ENCODE data around the gene DOK1. TPM values are rescaled to one million over a fixed set of nuclear protein-coding genes. Genes with fewer than 3 reads are reported as not detected.

Gene DOK1
- total RNA-seq, 1 donor from 2014 or later, result 20.1 TPM

- Histone ChIP-seq H3K9me3 (no peaks in the 10 kb centered on the region), H3K36me3 (peaks cover 0 to 21% of the 10 kb centered on the region in 2 donors), H3K4me1 (peaks cover 33% of the 10 kb centered on the region), H3K27me3 (no peaks in the 10 kb centered on the region), H3K4me3 (no peak overlapping the region), H3K27ac (no peak overlapping the region)
- no peak for DNase-seq (ENCODE audit: extremely low spot score in 2 of 2)
- intact Hi-C loops (cut with DNase I), result loop anchor here (2.0 kb wide), 1 partner anchor 63 kb away; the partner anchor contains the start of gene MOGS
- TF ChIP-seq POLR2A (IDR thresholded peaks at IDR 0.05) (no peak), POLR2AphosphoS5 (IDR thresholded peaks at IDR 0.05; ENCODE audit: insufficient read depth in 1 of 2, low read depth in 1 of 2) (no peak), CTCF (IDR thresholded peaks at IDR 0.05) (no peak)
Measured at GRCh38 chr2:74527741-74528140, 26.8 kb upstream of the DOK1 start.

GRCh38 chr2:74528600-74529356, 25.7 kb upstream of the DOK1 start:
- peaks cover 33% of the 10 kb centered on the region for H3K4me1 ChIP-seq
- intact Hi-C loops (cut with DNase I), result loop anchor here (2.0 kb wide), 1 partner anchor 64 kb away; the partner anchor contains the start of gene MOGS

GRCh38 chr2:74529357-74530238, 24.9 kb upstream of the DOK1 start, which contains the start of the genes AUP1 and HTRA2:
AUP1 (minus strand) TSS chr2:74529706; CDS start chr2:74529629, 77 bp downstream.
HTRA2 (plus strand) TSS chr2:74529933; CDS start chr2:74530007, 74 bp downstream.
- H3K4me1 ChIP-seq, result peaks cover 33% of the 10 kb centered on the region
- peak within 1 kb of the TSS; percentile 85 for H3K27ac ChIP-seq
- DNase-seq (ENCODE audit: extremely low spot score in 2 of 2), result peak in 1 of 2 donors; percentile 99
- intact Hi-C loops (cut with DNase I), result loop anchor here (2.0 kb wide), 1 partner anchor 65 kb away; the partner anchor contains the start of gene MOGS
- peaks cover 0 to 25% of the 10 kb centered on the region in 2 donors for H3K36me3 ChIP-seq
- TF ChIP-seq CTCF (IDR thresholded peaks at IDR 0.05) (no peak), POLR2A (IDR thresholded peaks at IDR 0.05) (peak in 1 of 2 donors; percentile 64), POLR2AphosphoS5 (IDR thresholded peaks at IDR 0.05; ENCODE audit: insufficient read depth in 1 of 2, low read depth in 1 of 2) (peak; percentile 97)
- no peaks in the 10 kb centered on the region for H3K27me3 ChIP-seq
- peak within 1 kb of the TSS; percentile 87 to 88 for H3K4me3 ChIP-seq
- no peaks in the 10 kb centered on the region for H3K9me3 ChIP-seq

More at GRCh38 chr2:74528600-74529356, 25.7 kb upstream of the DOK1 start:
- DNase-seq (ENCODE audit: extremely low spot score in 2 of 2), result no peak
- H3K36me3 ChIP-seq, result peaks cover 0 to 25% of the 10 kb centered on the region in 2 donors
- H3K27me3 ChIP-seq, result no peaks in the 10 kb centered on the region
- no peak for TF ChIP-seq POLR2AphosphoS5 (IDR thresholded peaks at IDR 0.05; ENCODE audit: insufficient read depth in 1 of 2, low read depth in 1 of 2)
- no peak for TF ChIP-seq POLR2A (IDR thresholded peaks at IDR 0.05)
- TF ChIP-seq CTCF (IDR thresholded peaks at IDR 0.05), result no peak
- peak overlapping the region; percentile 85 for H3K27ac ChIP-seq
- H3K4me3 ChIP-seq, result peak overlapping the region; percentile 87 to 88
- H3K9me3 ChIP-seq, result no peaks in the 10 kb centered on the region

GRCh38 chr2:74530239-74531187, 24.0 kb upstream of the DOK1 start:
- H3K36me3 ChIP-seq, result peaks cover 0 to 25% of the 10 kb centered on the region in 2 donors
- no peak for TF ChIP-seq POLR2A (IDR thresholded peaks at IDR 0.05)
- TF ChIP-seq POLR2AphosphoS5 (IDR thresholded peaks at IDR 0.05; ENCODE audit: insufficient read depth in 1 of 2, low read depth in 1 of 2), result no peak
- no peak for TF ChIP-seq CTCF (IDR thresholded peaks at IDR 0.05)

More at GRCh38 chr2:74530239-74531187, 24.0 kb upstream of the DOK1 start:
- DNase-seq (ENCODE audit: extremely low spot score in 2 of 2), result no peak
- Histone ChIP-seq H3K9me3 (no peaks in the 10 kb centered on the region), H3K27ac (peak overlapping the region; percentile 85), H3K27me3 (no peaks in the 10 kb centered on the region), H3K4me3 (peak overlapping the region; percentile 87 to 88), H3K4me1 (peaks cover 33% of the 10 kb centered on the region)
- intact Hi-C loops (cut with DNase I), result no loop called here
